Coronary artery (tissue), 2 donors: ENCODE measurements around the gene CEP192.
"Not testable (repeated sequence)": the region's sequence is repeated elsewhere in the genome, so short reads cannot be mapped to it uniquely, and the experiment has no call there.

Source experiments
- DNase-seq: peaks from one replicate; pipeline ENCODE4 v3.0.0-alpha.2; 2017; ENCODE audit warnings: low spot score
- H3K27ac ChIP-seq, 2 donors: fragments of 200-600 bp; sonication (generic); one replicate each; pipeline ENCODE4 v1.5.1; 2016 to 2019
- H3K4me3 ChIP-seq: fragments of 200-600 bp; sonication (generic); 2 replicates; pipeline ENCODE4 v1.5.1; 2016; ENCODE audit warnings: mild to moderate bottlenecking, moderate library complexity
- CTCF ChIP-seq: fragments of 200-600 bp; sonication (generic); IDR thresholded peaks from one replicate; pipeline ENCODE4 v1.5.1; 2019; ENCODE audit warnings: antibody characterized with exemption

CEP192 gene

DNA sequence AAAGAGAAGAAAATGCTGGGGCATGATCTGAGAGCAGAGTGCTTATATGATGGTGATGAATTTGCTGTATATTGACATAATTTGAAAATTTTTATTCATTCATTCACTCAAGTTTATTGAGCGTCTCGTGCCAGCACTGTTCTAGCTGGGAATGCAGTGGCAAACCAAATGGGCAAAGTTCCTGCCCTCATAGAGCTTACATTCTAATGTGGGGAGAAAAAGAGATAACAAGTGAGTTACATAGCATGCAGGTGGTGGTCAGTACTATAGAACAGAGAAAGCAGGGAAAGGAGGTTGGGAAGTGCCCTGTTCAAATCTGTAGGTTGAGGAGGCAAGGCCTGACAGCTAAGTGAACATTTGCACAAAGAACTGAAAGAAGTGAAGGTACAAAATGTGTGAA, 4.3 kb downstream of the CEP192 start:
- no peak overlapping the region for H3K4me3 ChIP-seq
- no peak for DNase-seq
- no peak overlapping the region for H3K27ac ChIP-seq
- no peak for TF ChIP-seq CTCF

DNA sequence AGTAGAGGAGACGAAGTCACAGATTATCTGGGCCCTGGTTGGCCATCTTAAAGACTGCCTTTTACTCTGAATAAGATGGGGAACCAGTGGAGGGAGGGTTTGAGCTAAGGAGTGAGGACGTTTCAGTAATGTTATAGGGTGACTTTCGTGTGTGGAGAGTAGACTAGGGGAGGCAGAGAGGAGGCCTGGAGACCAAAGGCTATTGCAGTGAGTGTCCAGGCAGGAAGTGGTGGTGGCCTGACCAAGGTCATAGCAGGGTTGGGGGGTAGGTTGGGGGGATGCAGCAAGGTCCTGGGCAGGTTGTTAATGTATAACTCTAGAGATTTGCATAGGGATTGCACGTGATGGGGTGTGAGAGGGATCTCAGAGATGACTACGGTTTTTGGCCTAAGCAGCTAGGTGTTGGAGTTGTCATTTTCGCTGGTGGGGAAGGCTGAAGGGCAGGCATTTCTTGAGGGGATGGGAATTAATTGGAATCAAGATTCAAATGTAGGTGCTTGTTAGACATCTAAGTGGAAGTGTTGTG, 4.9 kb downstream of the CEP192 start:
- Histone ChIP-seq H3K4me3 (no peak overlapping the region), H3K27ac (no peak overlapping the region)
- DNase-seq, result no peak
- TF ChIP-seq CTCF, result no peak

- Histone ChIP-seq H3K27ac (no peak overlapping the region), H3K4me3 (no peak overlapping the region)
- no peak for TF ChIP-seq CTCF
- no peak for DNase-seq
These were observed 5.6 kb downstream of the CEP192 start for GRCh38 chr18:12996661-12997292.

DNA sequence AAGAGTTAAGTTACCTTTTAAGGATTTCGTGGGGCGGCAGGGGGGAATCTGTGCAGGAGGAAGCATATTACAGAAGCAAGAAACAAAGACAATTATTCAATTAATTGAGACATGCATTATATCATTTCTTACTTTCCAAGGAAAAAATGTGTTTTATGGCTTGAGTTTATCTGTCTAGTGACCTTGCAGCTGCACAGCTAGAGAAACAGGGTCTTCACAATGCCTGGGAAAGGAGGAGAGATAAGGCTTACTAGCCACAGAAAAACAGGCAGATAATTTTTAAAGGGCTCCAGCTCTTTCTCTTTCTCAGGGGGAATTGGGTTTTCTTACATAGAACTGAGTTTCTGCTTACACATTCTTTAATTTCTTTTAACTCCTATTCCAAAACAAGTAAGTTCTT, 6.2 kb downstream of the CEP192 start:
- not testable (repeated sequence) for DNase-seq, H3K4me3 ChIP-seq, H3K27ac ChIP-seq

GRCh38 chr18:12998332-12999060, 7.3 kb downstream of the CEP192 start:
- no peak overlapping the region for H3K4me3 ChIP-seq
- no peak overlapping the region for H3K27ac ChIP-seq
- no peak for TF ChIP-seq CTCF
- DNase-seq, result no peak

DNA sequence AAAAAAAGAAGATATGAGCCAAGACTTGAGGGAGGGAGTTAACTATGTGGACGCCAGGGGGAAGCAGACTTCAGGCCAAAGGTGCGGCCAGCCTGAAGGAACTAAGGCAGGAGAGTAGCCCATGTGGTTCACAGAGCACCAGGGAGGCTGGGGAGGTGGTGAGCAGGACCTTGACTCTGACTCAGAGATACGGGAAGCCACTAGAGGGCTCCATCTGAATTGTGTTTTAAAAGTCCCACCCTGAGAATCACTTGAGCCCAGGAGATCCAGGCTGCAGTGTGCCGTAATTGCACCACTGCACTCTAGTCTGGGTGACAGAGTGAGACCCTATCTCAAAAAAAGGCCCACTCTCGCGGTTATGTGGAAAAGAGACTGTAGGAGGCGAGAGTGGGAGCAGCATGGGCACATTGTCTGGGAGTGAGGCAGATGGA, 12.3 kb downstream of the CEP192 start:
- peak; percentile 13 for TF ChIP-seq CTCF
- Histone ChIP-seq H3K27ac (no peak overlapping the region), H3K4me3 (no peak overlapping the region)
- DNase-seq, result no peak

DNA sequence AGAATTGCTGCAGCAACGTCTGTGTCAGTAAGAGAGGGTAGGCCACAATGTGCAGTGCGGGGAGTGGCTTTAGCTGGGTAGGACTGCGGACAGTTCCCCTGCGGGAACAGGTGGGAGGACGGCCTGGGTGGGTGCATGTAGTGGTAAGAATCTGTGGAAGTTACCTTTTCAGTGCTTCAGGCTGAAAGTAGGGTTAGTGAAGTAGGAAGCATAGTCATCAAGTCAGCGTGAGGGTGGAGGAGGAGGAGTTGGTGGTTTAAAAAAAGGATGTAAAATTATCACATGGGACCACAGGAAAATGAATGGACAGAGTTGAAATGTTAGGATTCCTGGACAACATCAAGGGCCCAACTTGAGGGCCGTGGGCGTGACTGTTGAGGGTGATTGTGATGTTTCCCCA, 13.2 kb downstream of the CEP192 start:
- TF ChIP-seq CTCF, result no peak
- Histone ChIP-seq H3K27ac (no peak overlapping the region), H3K4me3 (no peak overlapping the region)
- no peak for DNase-seq
